LNCaP clone FGC (cell line): ENCODE results near the gene C1QB.
A peak's percentile ranks its signal among the peaks of the same experiment; 100 is the strongest.

Experiments
- DNase-seq: peaks from one replicate; pipeline ENCODE4 v3.0.0-alpha.2; 2011; ENCODE audit warnings: low read depth
- H3K4me3 ChIP-seq: 2 replicates; pipeline ENCODE4 v1.5.1; 2011; ENCODE audit warnings: mild to moderate bottlenecking, low read depth, low read length, control low read depth
- CTCF ChIP-seq: IDR thresholded peaks from 2 replicates; pipeline ENCODE4 v1.5.1; 2012; ENCODE audit warnings: mild to moderate bottlenecking; ENCODE audit not compliant: control insufficient read depth, insufficient read depth; ENCODE audit errors: extremely low read depth

C1QB gene

GRCh38 chr1:22710701-22711049, 57.6 kb downstream of the C1QB start, which contains the start of gene EPHB2:
TSS of gene EPHB2 (plus strand) at chr1:22710839. CDS start at chr1:22710983, 144 bp downstream.
- TF ChIP-seq CTCF, result no peak
- no peak for DNase-seq
- H3K4me3 ChIP-seq, result peak within 1 kb of the TSS; percentile 23; the same call in 1 of the 2 replicates

- H3K4me3 ChIP-seq, result no peak overlapping the region
Measured at GRCh38 chr1:22711071-22711470, 58.0 kb downstream of the C1QB start.

More at GRCh38 chr1:22711071-22711470, 58.0 kb downstream of the C1QB start:
- DNase-seq, result no peak
- no peak for TF ChIP-seq CTCF
